Ascending aorta (tissue), 2 donors: Measurements from ENCODE around the gene ITGAL. TPM values are rescaled to one million over a fixed set of nuclear protein-coding genes. Genes with fewer than 3 reads are reported as not detected.

Experiments used
- DNase-seq, 2 donors: peaks; one replicate each; pipeline ENCODE4 v3.0.0-alpha.2; 2019; ENCODE audit warnings: low spot score in 2 of 2
- H3K27ac ChIP-seq, 2 donors: fragments of 200-600 bp; sonication (generic); one replicate each; pipeline ENCODE4 v1.5.1; 2016 to 2017; ENCODE audit warnings: mild to moderate bottlenecking in 1 of 2
- H3K27me3 ChIP-seq: fragments of 200-600 bp; sonication (generic); one replicate; pipeline ENCODE4 v1.5.1; 2017
- H3K36me3 ChIP-seq, 2 donors: fragments of 200-600 bp; sonication (generic); one replicate each; pipeline ENCODE4 v1.5.1; 2016
- H3K4me1 ChIP-seq, 2 donors: fragments of 200-600 bp; sonication (generic); one replicate each; pipeline ENCODE4 v1.5.1; 2016 to 2017; ENCODE audit warnings: mild to moderate bottlenecking in 1 of 2
- H3K4me3 ChIP-seq, 2 donors: fragments of 200-600 bp; sonication (generic); one replicate each; pipeline ENCODE4 v1.5.1; 2016 to 2017; ENCODE audit warnings: mild to moderate bottlenecking in 1 of 2
- H3K9me3 ChIP-seq, 2 donors: fragments of 200-600 bp; sonication (generic); one replicate each; pipeline ENCODE4 v1.5.1; 2016
- intact Hi-C: fragments of 100-400 bp; cut with DNase I; formaldehyde crosslinking; loops from one replicate; pipeline ENCODE4 v1.15.1; 2023
- total RNA-seq: library from RNA; depleted of rRNA; stranded (reverse); fragments of >200 nt; gene quantifications from one replicate; pipeline ENCODE4 v1.1.0, GENCODE V29; 2016
- TF ChIP-seq, protein P1 (sequence below), 3 experiments: fragments of 200-600 bp in 2 of 3; fragments of 450-650 bp in 1 of 3; sonication (generic) in 2 of 3; IDR thresholded peaks; one replicate each; pipeline ENCODE4 v1.5.1; 2016 to 2019; ENCODE audit warnings: antibody characterized with exemption in 3 of 3, mild to moderate bottlenecking in 1 of 3, moderate library complexity in 1 of 3

Gene ITGAL
- total RNA-seq, 1 donor from 2014 or later, result 0.11 TPM

DNA sequence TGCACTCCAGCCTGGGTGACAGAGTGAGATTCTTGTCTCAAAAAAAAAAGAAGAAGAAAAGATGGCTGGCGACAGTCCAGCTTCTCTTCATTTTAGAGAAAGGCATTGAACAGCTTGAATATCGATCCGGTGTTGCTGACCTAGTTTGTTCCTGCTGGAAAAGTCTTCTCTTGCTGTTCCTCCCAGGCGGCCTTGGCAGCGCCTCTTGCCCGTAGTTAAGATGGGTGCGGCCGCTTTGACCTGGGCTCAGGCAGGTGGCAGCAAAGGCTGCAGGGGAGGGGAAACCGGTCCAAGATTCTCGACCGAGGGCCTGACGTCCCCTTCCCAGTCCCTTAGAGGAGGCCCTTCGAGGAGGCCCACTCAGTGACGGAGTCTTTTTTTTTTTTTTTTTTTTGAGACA lies 89.5 kb downstream of the ITGAL start:
- TF ChIP-seq, protein P1, sequence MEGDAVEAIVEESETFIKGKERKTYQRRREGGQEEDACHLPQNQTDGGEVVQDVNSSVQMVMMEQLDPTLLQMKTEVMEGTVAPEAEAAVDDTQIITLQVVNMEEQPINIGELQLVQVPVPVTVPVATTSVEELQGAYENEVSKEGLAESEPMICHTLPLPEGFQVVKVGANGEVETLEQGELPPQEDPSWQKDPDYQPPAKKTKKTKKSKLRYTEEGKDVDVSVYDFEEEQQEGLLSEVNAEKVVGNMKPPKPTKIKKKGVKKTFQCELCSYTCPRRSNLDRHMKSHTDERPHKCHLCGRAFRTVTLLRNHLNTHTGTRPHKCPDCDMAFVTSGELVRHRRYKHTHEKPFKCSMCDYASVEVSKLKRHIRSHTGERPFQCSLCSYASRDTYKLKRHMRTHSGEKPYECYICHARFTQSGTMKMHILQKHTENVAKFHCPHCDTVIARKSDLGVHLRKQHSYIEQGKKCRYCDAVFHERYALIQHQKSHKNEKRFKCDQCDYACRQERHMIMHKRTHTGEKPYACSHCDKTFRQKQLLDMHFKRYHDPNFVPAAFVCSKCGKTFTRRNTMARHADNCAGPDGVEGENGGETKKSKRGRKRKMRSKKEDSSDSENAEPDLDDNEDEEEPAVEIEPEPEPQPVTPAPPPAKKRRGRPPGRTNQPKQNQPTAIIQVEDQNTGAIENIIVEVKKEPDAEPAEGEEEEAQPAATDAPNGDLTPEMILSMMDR (IDR thresholded peaks at IDR 0.05), result no peak
- H3K36me3 ChIP-seq, result no peaks in the 10 kb centered on the region
- DNase-seq, result no peak

DNA sequence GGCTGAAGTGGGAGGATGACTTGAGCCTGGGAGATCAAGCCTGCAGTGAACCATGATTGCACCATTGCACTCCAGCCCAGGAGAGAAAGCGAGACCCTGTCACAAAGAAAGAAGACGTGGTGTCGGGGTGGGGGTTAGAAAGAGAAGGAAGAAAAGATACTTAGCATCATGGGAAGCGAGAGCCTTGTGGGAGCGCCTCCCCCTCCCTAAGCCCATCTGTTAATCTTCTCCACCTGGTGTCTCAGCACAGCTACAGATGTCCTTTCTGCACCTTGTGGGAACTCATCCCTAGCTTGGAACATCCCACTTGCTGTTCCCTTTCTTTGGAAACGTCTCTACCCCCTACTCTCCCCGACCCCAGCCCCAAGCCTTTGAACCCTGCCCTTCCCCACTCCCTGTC lies 93.0 kb downstream of the ITGAL start:
- no peaks in the 10 kb centered on the region for H3K9me3 ChIP-seq
- no peak for DNase-seq
- peaks cover 7 to 11% of the 10 kb centered on the region in 2 donors for H3K4me1 ChIP-seq
- intact Hi-C loops, result no loop called here
- peaks cover 0 to 3% of the 10 kb centered on the region in 2 donors for H3K36me3 ChIP-seq
- TF ChIP-seq, protein P1 (IDR thresholded peaks at IDR 0.05), result no peak
- H3K27me3 ChIP-seq, result no peaks in the 10 kb centered on the region
- no peak overlapping the region for H3K4me3 ChIP-seq
- H3K27ac ChIP-seq, result no peak overlapping the region

More for the DNA sequence above, 89.5 kb downstream of the ITGAL start:
- intact Hi-C loops, result no loop called here
- peak overlapping the region in 1 of 2 donors; percentile 62 for H3K4me3 ChIP-seq
- H3K9me3 ChIP-seq, result no peaks in the 10 kb centered on the region
- H3K27ac ChIP-seq, result no peak overlapping the region
- peaks cover 2 to 4% of the 10 kb centered on the region in 2 donors for H3K4me1 ChIP-seq
- no peaks in the 10 kb centered on the region for H3K27me3 ChIP-seq

DNA sequence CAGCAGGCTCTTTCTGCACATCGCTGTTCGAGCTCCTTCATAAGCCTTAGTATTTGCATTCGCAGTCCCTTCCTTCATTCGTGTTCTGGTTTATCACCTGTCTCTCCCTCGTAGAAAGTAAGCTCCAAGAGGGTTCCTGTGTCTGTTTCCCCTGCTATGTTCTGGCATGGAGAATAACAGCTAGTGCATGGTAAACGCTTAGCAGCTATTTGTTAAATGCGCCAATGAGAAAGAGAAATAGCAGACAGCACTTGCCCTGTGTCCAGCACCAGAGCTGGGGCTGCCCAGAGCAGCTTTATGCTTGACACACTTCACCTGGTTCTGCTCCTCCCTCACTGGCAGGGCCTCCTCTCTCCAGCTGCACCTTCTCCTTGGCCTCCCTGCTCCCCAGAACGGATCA lies 93.4 kb downstream of the ITGAL start:
- H3K36me3 ChIP-seq, result peaks cover 0 to 3% of the 10 kb centered on the region in 2 donors

DNA sequence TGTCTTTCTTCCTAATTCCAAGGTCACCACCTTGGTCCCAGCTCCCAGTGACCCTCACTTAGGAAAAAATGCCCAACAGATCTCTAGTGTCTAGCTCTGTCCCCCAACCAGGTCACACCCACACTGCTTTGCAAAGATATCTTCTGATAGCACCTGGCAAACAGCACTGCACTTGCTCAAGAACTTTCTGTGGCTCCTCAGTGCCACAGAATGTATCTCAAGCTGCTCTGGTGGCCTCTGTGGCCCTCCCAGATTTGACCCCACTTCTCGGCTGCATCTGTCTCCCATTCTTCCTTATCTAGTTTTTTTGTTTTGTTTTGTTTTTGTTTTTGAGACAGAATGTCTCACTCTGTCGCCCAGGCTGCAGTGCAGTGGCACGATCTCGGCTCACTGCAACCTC lies 94.0 kb downstream of the ITGAL start:
- Histone ChIP-seq H3K27ac (no peak overlapping the region), H3K36me3 (peaks cover 0 to 3% of the 10 kb centered on the region in 2 donors), H3K4me3 (no peak overlapping the region), H3K27me3 (no peaks in the 10 kb centered on the region), H3K4me1 (peaks cover 7 to 14% of the 10 kb centered on the region in 2 donors), H3K9me3 (no peaks in the 10 kb centered on the region)
- TF ChIP-seq, protein P1 (IDR thresholded peaks at IDR 0.05), result no peak
- intact Hi-C loops, result no loop called here
- no peak for DNase-seq

More for the DNA sequence above, 93.4 kb downstream of the ITGAL start:
- Histone ChIP-seq H3K27me3 (no peaks in the 10 kb centered on the region), H3K27ac (no peak overlapping the region), H3K9me3 (no peaks in the 10 kb centered on the region), H3K4me3 (no peak overlapping the region), H3K4me1 (peaks cover 7 to 15% of the 10 kb centered on the region in 2 donors)
- no peak for DNase-seq
- intact Hi-C loops, result no loop called here
- TF ChIP-seq, protein P1 (IDR thresholded peaks at IDR 0.05), result no peak

DNA sequence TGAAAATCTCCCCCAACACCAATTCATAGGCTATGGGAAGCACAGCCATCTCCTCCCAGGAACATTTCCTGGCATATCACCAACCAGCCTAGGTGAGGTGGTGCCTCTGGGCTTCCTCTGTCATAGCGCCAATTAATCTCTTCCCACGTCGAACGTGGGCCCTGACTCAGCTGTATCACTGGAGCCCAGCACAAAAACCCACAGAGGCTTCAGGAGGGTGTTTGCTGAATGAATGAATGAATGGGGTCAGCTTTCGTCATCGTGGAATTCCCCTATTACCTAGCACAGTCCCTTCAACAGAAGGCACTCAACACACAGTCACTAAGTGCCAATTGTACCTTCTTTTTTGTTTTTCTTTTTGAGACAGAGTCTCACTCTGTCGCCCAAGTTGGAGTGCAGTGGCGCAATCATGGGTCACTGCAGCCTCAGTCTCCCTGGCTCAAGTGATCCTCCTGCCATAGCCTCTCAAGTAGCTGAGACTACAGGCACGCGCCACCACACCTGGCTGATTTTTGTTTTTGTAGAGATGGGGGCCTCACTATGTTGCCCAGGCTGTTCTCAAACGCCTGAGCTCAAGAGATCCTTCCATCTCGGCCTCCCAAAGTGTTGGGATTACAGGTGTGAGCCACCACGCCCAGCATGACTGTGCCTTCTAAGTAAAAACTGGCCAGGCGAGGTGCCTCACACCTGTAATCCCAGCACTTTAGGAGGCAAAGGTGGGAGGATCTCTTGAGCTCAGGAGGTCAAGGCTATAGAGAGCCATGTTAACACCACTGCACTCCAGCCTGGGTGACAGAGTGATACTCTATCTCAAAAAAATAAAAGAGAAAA lies 94.8 kb downstream of the ITGAL start:
- peaks cover 9 to 17% of the 10 kb centered on the region in 2 donors for H3K4me1 ChIP-seq

More for the DNA sequence above, 94.8 kb downstream of the ITGAL start:
- DNase-seq, result no peak
- Histone ChIP-seq H3K36me3 (peaks cover 0 to 3% of the 10 kb centered on the region in 2 donors), H3K27me3 (no peaks in the 10 kb centered on the region), H3K4me3 (no peak overlapping the region), H3K27ac (no peak overlapping the region), H3K9me3 (no peaks in the 10 kb centered on the region)
- intact Hi-C loops, result no loop called here
- TF ChIP-seq, protein P1 (IDR thresholded peaks at IDR 0.05), result no peak
